Measurements from ENCODE around the gene FBLN1. TPM values are rescaled to one million over a fixed set of nuclear protein-coding genes. Genes with fewer than 3 reads are reported as not detected.

Gene FBLN1
- total RNA-seq, 1 donor from 2014 or later = 18.2 TPM

DNA sequence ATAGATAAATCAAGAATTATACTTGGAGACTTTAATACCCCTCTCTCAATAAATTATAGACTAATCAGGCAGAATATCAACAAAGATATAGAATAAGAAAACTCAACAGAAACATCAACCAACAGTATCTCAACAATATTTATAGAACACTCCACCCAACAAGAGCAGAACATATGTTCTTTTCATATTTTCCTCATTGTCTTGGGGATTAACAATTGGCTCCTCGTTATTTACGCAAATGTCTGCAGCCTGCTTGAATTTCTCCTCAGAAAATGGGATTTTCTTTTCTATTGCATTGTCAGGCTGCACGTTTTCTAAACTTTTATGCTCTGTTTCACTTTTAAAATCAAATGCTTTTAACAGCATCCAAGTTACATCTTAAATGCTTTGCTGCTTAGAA lies 37.0 kb upstream of the FBLN1 start:
- FAIRE-seq (no peak), DNase-seq (ENCODE audit: low read depth) (no peak)
- no peak for TF ChIP-seq CTCF (IDR thresholded peaks at IDR 0.05; ENCODE audit: insufficient read depth, low read length, severe bottlenecking)
- H3K36me3 ChIP-seq (ENCODE audit: control insufficient read depth, insufficient read depth, low read length) = no peaks in the 10 kb centered on the region
- H3K4me3 ChIP-seq (ENCODE audit: low read depth, low read length) = no peak overlapping the region
- no peaks in the 10 kb centered on the region for H3K27me3 ChIP-seq (ENCODE audit: control insufficient read depth, insufficient read depth, low read length)

GRCh38 chr22:45468872-45469271 lies 33.8 kb upstream of the FBLN1 start:
- Histone ChIP-seq H3K36me3 (ENCODE audit: control insufficient read depth, insufficient read depth, low read length) (no peaks in the 10 kb centered on the region), H3K4me3 (ENCODE audit: low read depth, low read length) (no peak overlapping the region), H3K27me3 (ENCODE audit: control insufficient read depth, insufficient read depth, low read length) (no peaks in the 10 kb centered on the region)
- FAIRE-seq = no peak
- DNase-seq (ENCODE audit: low read depth) = peak; percentile 78
- TF ChIP-seq CTCF (IDR thresholded peaks at IDR 0.05; ENCODE audit: insufficient read depth, low read length, severe bottlenecking) = no peak

GRCh38 chr22:45469281-45470073 lies 33.2 kb upstream of the FBLN1 start:
- FAIRE-seq (no peak), DNase-seq (ENCODE audit: low read depth) (peak; percentile 76)
- Histone ChIP-seq H3K27me3 (ENCODE audit: control insufficient read depth, insufficient read depth, low read length) (no peaks in the 10 kb centered on the region), H3K4me3 (ENCODE audit: low read depth, low read length) (no peak overlapping the region), H3K36me3 (ENCODE audit: control insufficient read depth, insufficient read depth, low read length) (no peaks in the 10 kb centered on the region)
- TF ChIP-seq CTCF (IDR thresholded peaks at IDR 0.05; ENCODE audit: insufficient read depth, low read length, severe bottlenecking) = no peak

DNA sequence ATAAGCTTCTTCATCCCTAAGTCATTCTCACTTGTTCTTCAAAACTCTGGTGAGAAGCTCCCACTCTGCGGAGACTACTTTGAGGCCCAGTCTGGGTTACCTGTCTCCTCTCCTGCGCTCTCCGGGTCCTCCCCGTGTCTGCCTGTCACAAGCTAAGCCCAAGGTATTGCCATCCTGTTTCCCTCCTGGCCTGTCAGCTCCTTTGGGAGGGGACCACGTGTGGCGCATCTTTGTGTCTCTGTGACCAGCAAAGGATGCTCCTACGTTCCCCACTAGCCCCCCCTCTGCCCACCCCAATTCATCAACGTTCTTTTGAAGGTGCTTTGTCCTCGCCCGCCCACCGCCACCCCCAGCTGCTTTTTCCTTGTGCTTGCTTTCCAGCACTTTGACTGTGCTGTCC lies 31.8 kb upstream of the FBLN1 start:
- no peak for DNase-seq (ENCODE audit: low read depth)
- TF ChIP-seq CTCF (IDR thresholded peaks at IDR 0.05; ENCODE audit: insufficient read depth, low read length, severe bottlenecking) = no peak
- Histone ChIP-seq H3K4me3 (ENCODE audit: low read depth, low read length) (no peak overlapping the region), H3K36me3 (ENCODE audit: control insufficient read depth, insufficient read depth, low read length) (no peaks in the 10 kb centered on the region), H3K27me3 (ENCODE audit: control insufficient read depth, insufficient read depth, low read length) (no peaks in the 10 kb centered on the region)
- FAIRE-seq = peak; percentile 7

DNA sequence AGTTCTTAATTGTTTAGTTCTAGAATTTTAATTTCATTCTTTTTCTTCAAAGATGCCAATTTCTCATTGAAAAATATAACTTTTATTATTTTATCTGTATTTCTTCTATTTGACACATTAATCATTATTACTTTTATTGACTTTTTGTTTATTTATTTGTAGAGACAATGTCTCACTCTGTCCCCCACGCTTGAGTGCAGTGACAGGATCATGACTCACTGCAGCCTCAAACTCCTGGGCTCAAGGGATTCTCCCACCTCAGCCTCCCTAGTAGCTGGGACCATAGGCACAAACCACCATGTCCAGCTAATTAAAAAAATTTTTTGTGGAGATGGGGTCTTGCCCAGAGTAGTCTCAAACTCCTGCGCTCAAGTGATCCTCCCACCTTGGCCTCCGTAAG lies 30.3 kb upstream of the FBLN1 start:
- H3K36me3 ChIP-seq (ENCODE audit: control insufficient read depth, insufficient read depth, low read length) = no peaks in the 10 kb centered on the region
- H3K4me3 ChIP-seq (ENCODE audit: low read depth, low read length) = no peak overlapping the region
- no peak for FAIRE-seq
- H3K27me3 ChIP-seq (ENCODE audit: control insufficient read depth, insufficient read depth, low read length) = no peaks in the 10 kb centered on the region
- TF ChIP-seq CTCF (IDR thresholded peaks at IDR 0.05; ENCODE audit: insufficient read depth, low read length, severe bottlenecking) = no peak
- peak; percentile 47 for DNase-seq (ENCODE audit: low read depth)
